SJSA1 (cell line): Measurements from ENCODE around the gene GMPR2. TPM values are rescaled to one million over a fixed set of nuclear protein-coding genes. Genes with fewer than 3 reads are reported as not detected.
A peak's percentile ranks its signal among the peaks of the same experiment; 100 is the strongest.
"Not testable (repeated sequence)": the region's sequence is repeated elsewhere in the genome, so short reads cannot be mapped to it uniquely, and the experiment has no call there.

Experiments
- DNase-seq, 2 experiments: peaks; one replicate each; pipeline ENCODE4 v3.0.0-alpha.2; 2015 to 2020; ENCODE audit warnings: low spot score in 2 of 2, low read depth in 1 of 2
- H3K27ac ChIP-seq: fragments of 250-450 bp; sonication (Bioruptor Pico); 2 replicates; pipeline ENCODE4 v1.5.1; 2020; ENCODE audit warnings: mild to moderate bottlenecking, moderate library complexity
- H3K27me3 ChIP-seq: fragments of 250-450 bp; sonication (Bioruptor Pico); replicated peaks from 2 replicates; pipeline ENCODE4 v1.5.1; 2020; ENCODE audit warnings: mild to moderate bottlenecking, moderate library complexity
- H3K36me3 ChIP-seq: fragments of 250-450 bp; sonication (Bioruptor Pico); 2 replicates; pipeline ENCODE4 v1.5.1; 2020; ENCODE audit warnings: mild to moderate bottlenecking
- H3K4me1 ChIP-seq: fragments of 250-450 bp; sonication (Bioruptor Pico); replicated peaks from 2 replicates; pipeline ENCODE4 v1.6.1; 2021; ENCODE audit warnings: mild to moderate bottlenecking
- H3K4me3 ChIP-seq: fragments of 250-450 bp; sonication (Bioruptor Pico); 2 replicates; pipeline ENCODE4 v1.5.1; 2020; ENCODE audit warnings: mild to moderate bottlenecking
- H3K9me3 ChIP-seq: fragments of 250-450 bp; sonication (Bioruptor Pico); replicated peaks from 2 replicates; pipeline ENCODE4 v1.5.1; 2020; ENCODE audit warnings: mild to moderate bottlenecking
- total RNA-seq: library from RNA; depleted of rRNA; stranded (reverse); fragments of >200 nt; shearing (Covaris generic); gene quantifications from 2 replicates; pipeline ENCODE4 v1.2.3, GENCODE V29; 2014

GMPR2 gene
- total RNA-seq, 1 experiment from 2014 or later, result 64.8 TPM

DNA sequence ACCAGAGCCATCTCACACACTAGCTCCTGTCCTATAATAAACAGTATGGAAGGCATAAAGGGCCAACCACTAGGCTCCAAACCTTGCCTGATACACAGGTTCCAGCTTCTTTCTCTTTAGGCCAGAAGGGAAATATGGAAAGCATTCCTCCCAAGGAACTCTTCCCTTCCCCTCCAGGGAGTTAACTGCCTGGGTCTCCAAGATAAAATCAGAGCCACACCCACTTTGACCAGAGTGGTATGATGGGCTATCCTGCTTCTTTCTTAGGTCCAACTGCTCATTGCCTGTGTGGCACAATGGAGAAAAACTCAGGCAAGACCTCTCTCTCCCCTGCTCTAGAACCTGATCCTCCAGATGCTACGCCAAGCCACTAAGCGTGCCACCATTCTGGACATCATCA, 25.1 kb upstream of the GMPR2 start:
- Histone ChIP-seq H3K4me3 (no peak overlapping the region), H3K36me3 (peaks cover 54% of the 10 kb centered on the region), H3K9me3 (no peaks in the 10 kb centered on the region), H3K27me3 (no peaks in the 10 kb centered on the region), H3K27ac (no peak overlapping the region), H3K4me1 (peaks cover 4% of the 10 kb centered on the region; the same call in 1 of the 2 replicates)
- DNase-seq, result no peak

DNA sequence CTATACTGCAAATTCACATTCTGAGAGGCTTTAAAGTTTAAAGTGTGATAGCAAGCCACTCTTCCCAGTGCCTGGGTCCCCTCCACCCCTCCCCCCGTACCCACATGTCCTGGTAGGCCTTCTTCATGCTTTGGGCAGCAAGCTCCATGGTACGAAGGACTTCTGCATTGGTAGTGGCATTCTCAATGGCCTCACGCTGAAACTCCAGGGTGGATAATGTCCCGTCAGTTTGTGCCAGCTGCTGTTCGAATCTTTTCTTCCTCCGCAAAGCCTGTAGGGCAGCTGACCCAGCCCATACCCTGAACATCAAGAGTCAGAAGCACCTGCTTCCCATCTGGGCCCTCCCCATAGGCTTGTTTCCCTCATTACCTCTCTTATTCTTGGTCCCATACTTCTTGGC, 21.4 kb upstream of the GMPR2 start:
- H3K4me3 ChIP-seq, result no peak overlapping the region
- no peak overlapping the region for H3K27ac ChIP-seq
- peaks cover 55% of the 10 kb centered on the region for H3K36me3 ChIP-seq
- DNase-seq, result no peak
- no peaks in the 10 kb centered on the region for H3K9me3 ChIP-seq
- H3K4me1 ChIP-seq, result peaks cover 13% of the 10 kb centered on the region
- H3K27me3 ChIP-seq, result no peaks in the 10 kb centered on the region

- Histone ChIP-seq H3K27ac (peak within 1 kb of the TSS; percentile 93), H3K9me3 (no peaks in the 10 kb centered on the region), H3K4me1 (peaks cover 13% of the 10 kb centered on the region), H3K36me3 (peaks cover 55% of the 10 kb centered on the region), H3K4me3 (peak within 1 kb of the TSS; percentile 62), H3K27me3 (no peaks in the 10 kb centered on the region)
- peak; percentile 97 to 98 for DNase-seq
These were observed 19.5 kb upstream of the GMPR2 start, which contains the start of gene CHMP4A for GRCh38 chr14:24212924-24213865. Gene CHMP4A, minus strand, starts transcription at chr14:24213488. Its CDS starts 49 bp downstream, at chr14:24213439.

- peaks cover 13% of the 10 kb centered on the region for H3K4me1 ChIP-seq
- H3K27ac ChIP-seq, result no peak overlapping the region; the same call in 1 of the 2 replicates
- no peaks in the 10 kb centered on the region for H3K27me3 ChIP-seq
- H3K36me3 ChIP-seq, result peaks cover 56% of the 10 kb centered on the region
- no peaks in the 10 kb centered on the region for H3K9me3 ChIP-seq
- H3K4me3 ChIP-seq, result peak overlapping the region; percentile 62
- no peak for DNase-seq
These were observed 18.7 kb upstream of the GMPR2 start for GRCh38 chr14:24213866-24214662.

DNA sequence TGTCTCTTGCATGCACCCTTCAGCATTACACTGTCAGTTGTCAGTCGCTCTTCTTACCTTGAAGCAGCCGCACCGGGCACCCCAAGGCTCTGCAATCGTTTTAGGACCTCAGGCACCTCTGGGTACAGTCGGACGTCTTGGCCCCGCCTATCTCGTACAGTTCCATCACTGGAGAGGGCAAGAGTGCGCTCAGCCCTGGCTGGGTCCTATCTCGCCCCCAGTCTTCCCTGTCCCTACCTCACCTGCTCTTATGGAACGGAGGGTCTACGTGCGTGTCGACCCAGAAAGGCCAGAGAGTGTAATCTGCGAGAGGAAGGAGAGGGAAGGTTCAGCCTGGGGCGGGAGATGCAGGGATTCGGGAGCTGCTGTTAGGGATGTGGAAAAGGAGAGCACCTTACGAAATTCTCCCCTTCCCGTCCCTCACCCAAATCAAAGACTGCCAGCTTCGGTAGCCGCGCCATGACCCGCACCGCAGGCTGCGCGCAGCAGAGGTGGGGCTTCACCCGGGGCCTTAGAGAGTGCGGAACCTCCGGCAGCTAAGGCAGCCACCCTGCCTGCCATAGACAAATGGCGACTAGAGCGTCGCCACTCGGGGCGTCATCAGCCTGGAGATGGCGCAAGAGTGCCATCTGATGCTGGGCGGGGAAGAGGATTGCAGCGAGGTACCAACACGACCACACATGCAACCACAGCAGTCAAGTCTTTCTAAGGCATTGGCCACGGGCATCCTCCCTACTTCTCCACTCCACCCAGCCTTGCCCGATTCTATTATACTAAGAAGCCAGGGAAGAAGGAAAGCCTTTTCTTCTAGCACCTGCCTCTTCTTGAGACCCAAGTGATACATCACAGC, 17.0 kb upstream of the GMPR2 start, which contains the start of gene MDP1:
MDP1 (minus strand) TSS at position 572 of the 850 bp plus-strand sequence; CDS start at position 461, 111 bp downstream.
- H3K4me1 ChIP-seq, result peaks cover 13% of the 10 kb centered on the region
- H3K27me3 ChIP-seq, result no peaks in the 10 kb centered on the region
- H3K27ac ChIP-seq, result 0 out of 2 replicates have a peak within 1 kb of the TSS, but pooled peaks have one; percentile 1
- DNase-seq, result peak; percentile 72 to 76
- H3K36me3 ChIP-seq, result peaks cover 41% of the 10 kb centered on the region
- H3K4me3 ChIP-seq, result peak within 1 kb of the TSS; percentile 47
- H3K9me3 ChIP-seq, result no peaks in the 10 kb centered on the region

DNA sequence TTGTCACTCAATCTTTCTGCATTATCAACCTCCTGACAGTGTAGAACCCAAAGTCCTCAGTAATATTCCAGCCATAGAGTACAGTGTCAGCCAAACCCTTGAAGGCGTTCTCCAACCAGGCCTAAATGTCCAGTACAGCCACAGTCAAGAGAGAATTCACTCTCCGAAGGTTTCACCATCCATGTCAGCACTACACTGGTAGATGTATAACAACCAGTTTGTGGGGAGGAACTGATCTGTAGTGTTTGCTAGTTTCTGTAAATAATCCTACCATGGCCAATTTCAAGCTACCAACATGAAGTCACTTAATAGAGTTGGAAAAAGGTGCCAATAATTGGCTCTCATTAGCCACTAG, 16.4 kb upstream of the GMPR2 start:
- Histone ChIP-seq H3K9me3 (no peaks in the 10 kb centered on the region), H3K4me1 (peaks cover 13% of the 10 kb centered on the region), H3K27me3 (no peaks in the 10 kb centered on the region), H3K36me3 (peaks cover 35% of the 10 kb centered on the region), H3K4me3 (peak overlapping the region; percentile 47; the same call in 1 of the 2 replicates), H3K27ac (no peak overlapping the region)
- DNase-seq, result peak in 1 of 2 experiments; percentile 19

- H3K27me3 ChIP-seq, DNase-seq, H3K9me3 ChIP-seq, H3K27ac ChIP-seq, H3K4me3 ChIP-seq: not testable (repeated sequence)
- H3K36me3 ChIP-seq, result peaks cover 29% of the 10 kb centered on the region
- peaks cover 13% of the 10 kb centered on the region for H3K4me1 ChIP-seq
These were observed 15.9 kb upstream of the GMPR2 start for GRCh38 chr14:24216876-24217275.

- peaks cover 26% of the 10 kb centered on the region for H3K36me3 ChIP-seq
- no peaks in the 10 kb centered on the region for H3K27me3 ChIP-seq
- no peak for DNase-seq
- no peak overlapping the region for H3K27ac ChIP-seq
- no peak overlapping the region for H3K4me3 ChIP-seq
- H3K4me1 ChIP-seq, result peaks cover 6% of the 10 kb centered on the region
- no peaks in the 10 kb centered on the region for H3K9me3 ChIP-seq
These were observed 13.6 kb upstream of the GMPR2 start for GRCh38 chr14:24219080-24219479.

DNA sequence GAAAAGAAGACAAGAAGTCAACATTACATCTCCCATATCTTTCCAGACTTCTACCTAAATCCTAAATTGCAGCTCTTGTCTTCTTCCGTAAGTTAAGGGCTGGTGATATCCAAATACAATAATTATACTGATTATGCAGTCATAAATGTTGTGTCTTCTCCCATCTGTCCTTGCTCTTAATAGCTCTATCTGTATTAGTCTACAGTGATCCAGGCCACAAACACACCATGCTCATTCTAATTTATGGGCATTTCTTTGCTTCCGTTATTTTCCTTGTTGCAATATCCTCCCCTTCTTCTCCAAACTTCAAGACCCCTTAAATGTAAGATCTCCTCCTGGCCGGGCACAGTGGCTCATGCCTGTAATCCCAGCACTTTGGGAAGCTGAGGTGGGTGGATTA, 13.2 kb upstream of the GMPR2 start:
- Histone ChIP-seq H3K4me1 (peaks cover 10% of the 10 kb centered on the region), H3K27ac (no peak overlapping the region), H3K4me3 (no peak overlapping the region), H3K36me3 (peaks cover 24% of the 10 kb centered on the region), H3K27me3 (no peaks in the 10 kb centered on the region), H3K9me3 (no peaks in the 10 kb centered on the region)
- no peak for DNase-seq

DNA sequence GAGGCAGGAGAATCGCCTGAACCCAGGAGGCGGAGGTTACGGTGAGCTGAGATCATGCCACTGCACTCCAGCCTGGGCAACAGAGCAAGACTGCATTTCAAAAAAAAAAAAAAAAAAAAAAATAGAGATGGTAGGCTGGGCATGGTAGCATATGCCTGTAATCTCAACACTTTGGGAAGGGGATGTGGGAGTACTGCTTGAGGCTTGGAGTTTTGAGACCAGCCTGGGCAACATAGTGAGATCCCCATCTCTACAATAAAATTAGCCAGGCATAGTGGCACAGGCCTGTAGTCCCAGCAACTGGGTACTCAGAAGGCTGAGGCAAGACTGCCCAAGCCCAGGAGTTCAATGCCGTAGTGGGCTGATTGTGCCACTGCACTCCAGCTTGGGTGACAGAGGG, 9.7 kb upstream of the GMPR2 start:
- H3K9me3 ChIP-seq, DNase-seq, H3K27ac ChIP-seq, H3K27me3 ChIP-seq, H3K4me3 ChIP-seq: not testable (repeated sequence)
- peaks cover 18% of the 10 kb centered on the region for H3K4me1 ChIP-seq
- peaks cover 21% of the 10 kb centered on the region for H3K36me3 ChIP-seq

GRCh38 chr14:24224618-24225071, 8.1 kb upstream of the GMPR2 start:
- DNase-seq, result peak; percentile 57 to 68
- peaks cover 21% of the 10 kb centered on the region for H3K36me3 ChIP-seq
- no peak overlapping the region for H3K4me3 ChIP-seq
- no peaks in the 10 kb centered on the region for H3K27me3 ChIP-seq
- peak overlapping the region; percentile 40 for H3K27ac ChIP-seq
- H3K9me3 ChIP-seq, result no peaks in the 10 kb centered on the region
- H3K4me1 ChIP-seq, result peaks cover 18% of the 10 kb centered on the region

DNA sequence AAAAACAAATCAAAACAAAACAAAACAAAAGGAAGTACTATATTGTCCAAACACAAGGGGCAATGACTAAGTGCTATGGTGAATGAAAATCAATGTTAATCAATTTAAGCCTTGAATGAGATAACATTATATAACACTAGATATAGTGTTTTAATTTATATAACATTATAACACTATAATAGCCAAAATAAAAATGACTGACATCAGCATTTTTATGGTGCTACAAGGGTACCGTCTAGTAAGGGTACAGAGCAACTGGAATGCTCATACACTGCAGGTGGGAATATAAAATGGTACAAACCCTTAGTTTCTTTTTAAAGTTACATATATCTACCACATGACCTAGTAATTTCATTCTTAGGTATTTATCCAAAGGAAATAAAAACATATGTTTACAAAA, 6.3 kb upstream of the GMPR2 start:
- Histone ChIP-seq H3K4me1 (peaks cover 21% of the 10 kb centered on the region), H3K27me3 (no peaks in the 10 kb centered on the region)

DNA sequence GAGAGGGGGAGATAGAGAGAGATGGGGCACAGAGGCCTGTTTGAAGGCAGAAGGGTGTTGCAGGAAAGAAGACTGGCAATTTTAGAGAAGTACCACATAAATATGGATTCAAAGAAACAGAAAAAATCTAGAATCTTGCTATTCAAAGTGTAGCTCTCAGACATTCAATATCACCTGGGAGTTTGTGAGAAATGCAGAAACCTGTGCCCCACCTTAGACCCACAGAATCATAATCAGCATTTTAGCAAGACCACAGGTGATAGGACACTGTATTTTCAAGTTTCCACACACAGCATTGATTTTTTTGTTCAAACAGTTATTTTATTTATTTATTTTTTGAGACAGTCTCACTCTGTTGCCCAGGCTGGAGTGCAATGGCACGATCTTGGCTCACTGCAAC, 3.8 kb upstream of the GMPR2 start:
- DNase-seq, result no peak

More for the DNA sequence above, 6.3 kb upstream of the GMPR2 start:
- DNase-seq, result no peak
- Histone ChIP-seq H3K9me3 (no peaks in the 10 kb centered on the region), H3K27ac (no peak overlapping the region), H3K36me3 (peaks cover 27% of the 10 kb centered on the region), H3K4me3 (no peak overlapping the region)

More for the DNA sequence above, 3.8 kb upstream of the GMPR2 start:
- no peak overlapping the region for H3K27ac ChIP-seq
- H3K4me1 ChIP-seq, result peaks cover 28% of the 10 kb centered on the region
- no peaks in the 10 kb centered on the region for H3K9me3 ChIP-seq
- no peak overlapping the region for H3K4me3 ChIP-seq
- peaks cover 26% of the 10 kb centered on the region for H3K36me3 ChIP-seq
- no peaks in the 10 kb centered on the region for H3K27me3 ChIP-seq
